Panc1 (cell line): ENCODE measurements around the gene ADGRG3. TPM values are rescaled to one million over a fixed set of nuclear protein-coding genes. Genes with fewer than 3 reads are reported as not detected.

Source experiments
- ATAC-seq: fragments of 200-7000 bp; cut with Tn5 transposase; 2 replicates; pipeline ENCODE4 v1.9.1; 2020; ENCODE audit warnings: mild to moderate bottlenecking, moderate library complexity
- BruUV-seq: library from RNA; stranded (reverse); fragments of 400-500 nt; replicated peaks from 2 replicates; lab custom pipeline; 2021; lab: Mats Ljungman, UMichigan
- CTCF ChIA-PET: fragments of 300-600 bp; sonication (Branson Sonifier 250); formaldehyde crosslinking; loops from one replicate; lab custom pipeline; 2022; ENCODE audit warnings: antibody characterized with exemption; lab: Charles Lee
- POLR2A ChIA-PET: fragments of 300-600 bp; sonication (Branson Sonifier 250); formaldehyde crosslinking; loops from one replicate; lab custom pipeline; 2022; ENCODE audit warnings: antibody characterized with exemption; lab: Charles Lee
- DNase-seq: peaks from one replicate; pipeline ENCODE4 v3.0.0-alpha.2; 2010; ENCODE audit warnings: low read depth, low spot score
- H3K27ac ChIP-seq: 2 replicates; pipeline ENCODE4 v1.5.1; 2011; ENCODE audit warnings: mild to moderate bottlenecking, low read length, inconsistent platforms
- H3K27me3 ChIP-seq: fragments of 200-500 bp; sonication (Bioruptor generic); 2 replicates; pipeline ENCODE4 v1.6.0; 2014; ENCODE audit warnings: low read length, inconsistent platforms; ENCODE audit not compliant: control insufficient read depth, insufficient read depth
- H3K36me3 ChIP-seq: fragments of 200-500 bp; sonication (Bioruptor generic); 2 replicates; pipeline ENCODE4 v1.5.1; 2014; ENCODE audit warnings: inconsistent platforms, mild to moderate bottlenecking, low read length, moderate library complexity; ENCODE audit not compliant: control insufficient read depth, insufficient read depth
- H3K4me1 ChIP-seq: 2 replicates; pipeline ENCODE4 v1.5.1; 2011; ENCODE audit warnings: inconsistent platforms, mild to moderate bottlenecking, low read length, moderate library complexity; ENCODE audit not compliant: control insufficient read depth, insufficient read depth
- H3K4me3 ChIP-seq, 2 experiments: 2 replicates each; pipeline ENCODE4 v1.5.1; 2011 to 2012; ENCODE audit warnings: low read depth in 2 of 2, low read length in 2 of 2, mild to moderate bottlenecking in 2 of 2, inconsistent platforms in 1 of 2, moderate library complexity in 1 of 2
- H3K9me3 ChIP-seq: fragments of 200-500 bp; sonication (Bioruptor generic); 2 replicates; pipeline ENCODE4 v1.5.1; 2014; ENCODE audit warnings: low read depth, mild to moderate bottlenecking, inconsistent platforms, low read length, moderate library complexity; ENCODE audit not compliant: control insufficient read depth, insufficient read depth
- CTCF ChIP-seq: fragments of 450-650 bp; IDR thresholded peaks from 2 replicates; pipeline ENCODE4 v1.5.1; 2017; ENCODE audit warnings: mild to moderate bottlenecking
- POLR2AphosphoS5 ChIP-seq: IDR thresholded peaks from 2 replicates; pipeline ENCODE4 v1.6.1; 2012; ENCODE audit warnings: mild to moderate bottlenecking, low read depth, low read length, moderate library complexity
- SIN3A ChIP-seq: IDR thresholded peaks from 2 replicates; pipeline ENCODE4 v1.6.1; 2012; ENCODE audit warnings: low read depth, mild to moderate bottlenecking, low read length, moderate library complexity, borderline replicate concordance; ENCODE audit not compliant: insufficient read depth
- TCF7L2 ChIP-seq: IDR thresholded peaks from 2 replicates; pipeline ENCODE4 v1.6.1; 2011; ENCODE audit warnings: mild to moderate bottlenecking, low read depth, low read length, inconsistent platforms
- in situ Hi-C: cut with HindIII; loops from 2 replicates; pipeline ENCODE4 v1.10.0; 2016; ENCODE audit warnings: low sequenced_read_pairs, low pct_unique_long_range_greater_than_20kb
- intact Hi-C: fragments of 100-400 bp; cut with micrococcal nuclease; formaldehyde crosslinking; loops from one replicate; pipeline ENCODE4 v1.10.0; 2022; ENCODE audit not compliant: unreplicated experiment
- total RNA-seq: library from RNA; stranded (reverse); gene quantifications from one replicate; pipeline ENCODE4 v1.2.1, GENCODE V29; 2021; ENCODE audit not compliant: unreplicated experiment
- TF ChIP-seq, protein P1 (sequence below), 2 experiments: IDR thresholded peaks; 2 replicates each; pipeline ENCODE4 v1.6.1; 2011 to 2012; ENCODE audit warnings: low read depth in 2 of 2, control low read depth in 1 of 2, low read length in 1 of 2, mild to moderate bottlenecking in 1 of 2, moderate library complexity in 1 of 2; ENCODE audit not compliant: insufficient read depth in 1 of 2

The ADGRG3 gene
- total RNA-seq, 1 experiment from 2014 or later: not detected

GRCh38 chr16:57621521-57622271 lies 46.4 kb upstream of the ADGRG3 start:
- Histone ChIP-seq H3K9me3 (no peaks in the 10 kb centered on the region), H3K4me3 (no peak overlapping the region), H3K27me3 (no peaks in the 10 kb centered on the region), H3K27ac (no peak overlapping the region), H3K36me3 (no peaks in the 10 kb centered on the region), H3K4me1 (peaks cover 14% of the 10 kb centered on the region)
- intact Hi-C loops: no loop called here
- TF ChIP-seq, protein P1, sequence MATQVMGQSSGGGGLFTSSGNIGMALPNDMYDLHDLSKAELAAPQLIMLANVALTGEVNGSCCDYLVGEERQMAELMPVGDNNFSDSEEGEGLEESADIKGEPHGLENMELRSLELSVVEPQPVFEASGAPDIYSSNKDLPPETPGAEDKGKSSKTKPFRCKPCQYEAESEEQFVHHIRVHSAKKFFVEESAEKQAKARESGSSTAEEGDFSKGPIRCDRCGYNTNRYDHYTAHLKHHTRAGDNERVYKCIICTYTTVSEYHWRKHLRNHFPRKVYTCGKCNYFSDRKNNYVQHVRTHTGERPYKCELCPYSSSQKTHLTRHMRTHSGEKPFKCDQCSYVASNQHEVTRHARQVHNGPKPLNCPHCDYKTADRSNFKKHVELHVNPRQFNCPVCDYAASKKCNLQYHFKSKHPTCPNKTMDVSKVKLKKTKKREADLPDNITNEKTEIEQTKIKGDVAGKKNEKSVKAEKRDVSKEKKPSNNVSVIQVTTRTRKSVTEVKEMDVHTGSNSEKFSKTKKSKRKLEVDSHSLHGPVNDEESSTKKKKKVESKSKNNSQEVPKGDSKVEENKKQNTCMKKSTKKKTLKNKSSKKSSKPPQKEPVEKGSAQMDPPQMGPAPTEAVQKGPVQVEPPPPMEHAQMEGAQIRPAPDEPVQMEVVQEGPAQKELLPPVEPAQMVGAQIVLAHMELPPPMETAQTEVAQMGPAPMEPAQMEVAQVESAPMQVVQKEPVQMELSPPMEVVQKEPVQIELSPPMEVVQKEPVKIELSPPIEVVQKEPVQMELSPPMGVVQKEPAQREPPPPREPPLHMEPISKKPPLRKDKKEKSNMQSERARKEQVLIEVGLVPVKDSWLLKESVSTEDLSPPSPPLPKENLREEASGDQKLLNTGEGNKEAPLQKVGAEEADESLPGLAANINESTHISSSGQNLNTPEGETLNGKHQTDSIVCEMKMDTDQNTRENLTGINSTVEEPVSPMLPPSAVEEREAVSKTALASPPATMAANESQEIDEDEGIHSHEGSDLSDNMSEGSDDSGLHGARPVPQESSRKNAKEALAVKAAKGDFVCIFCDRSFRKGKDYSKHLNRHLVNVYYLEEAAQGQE (IDR thresholded peaks at IDR 0.05; ENCODE audit: insufficient read depth in 1 of 2, low read depth in 2 of 2, low read length in 1 of 2): no peak
- TF ChIP-seq CTCF (no peak), POLR2AphosphoS5 (no peak)
- no TSS peak for BruUV-seq
- in situ Hi-C loops: no loop called here
- ChIA-PET POLR2A (no interaction called here), CTCF (interaction anchor here (0.7 kb wide), 1 partner anchor 31 kb away, joined by 6 read pairs; no protein-coding TSS in a partner anchor)
- ATAC-seq (no peak), DNase-seq (no peak)

DNA sequence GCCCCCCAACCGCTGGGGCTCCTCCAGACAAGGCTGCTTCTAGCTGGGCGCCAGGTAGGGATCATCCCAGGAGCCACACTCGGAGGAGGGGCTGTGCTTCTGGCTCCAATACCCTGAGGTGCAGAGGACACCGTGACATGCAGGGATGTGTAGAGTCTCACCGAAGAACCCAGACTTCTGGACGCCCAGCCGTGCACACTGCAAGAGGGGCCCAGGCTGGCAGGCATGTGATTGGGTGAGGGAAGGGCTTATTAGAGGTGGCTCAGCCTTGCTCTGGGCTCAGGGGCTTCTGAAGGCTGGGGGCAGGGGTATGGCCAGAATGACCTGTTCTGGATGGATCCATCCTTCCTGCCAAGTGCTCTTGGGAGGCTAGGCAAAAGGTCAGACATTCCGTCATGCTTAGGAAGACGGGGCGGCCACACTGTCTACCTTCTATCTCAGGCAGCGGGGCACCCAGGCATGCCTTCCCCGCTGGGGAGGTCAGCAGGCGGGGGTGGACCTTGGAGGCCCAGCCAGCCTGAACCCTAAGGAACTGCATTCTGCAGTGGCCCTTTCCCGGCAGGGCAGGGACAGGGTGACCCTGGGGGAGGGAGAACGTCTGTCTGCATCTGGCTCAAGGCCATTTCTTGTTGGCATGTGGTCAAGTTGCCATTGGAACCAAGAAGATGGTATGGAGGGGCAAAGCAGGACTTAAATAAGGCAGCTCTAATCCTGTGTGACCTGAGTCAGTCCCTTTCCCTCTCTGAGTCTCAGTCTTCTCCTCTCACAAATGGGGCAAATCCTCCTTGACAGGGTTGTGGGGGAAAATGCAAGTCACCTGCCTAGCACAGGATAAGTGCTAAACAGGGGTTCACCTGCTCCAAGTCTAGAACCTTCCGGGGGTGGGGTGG lies 45.5 kb upstream of the ADGRG3 start:
- no TSS peak for BruUV-seq
- ATAC-seq (peak; percentile 13), DNase-seq (no peak)
- CTCF ChIA-PET: no interaction called here
- Histone ChIP-seq H3K4me3 (no peak overlapping the region), H3K9me3 (no peaks in the 10 kb centered on the region), H3K27ac (0 out of 2 replicates have a peak overlapping the region, but pooled peaks have one; percentile 4), H3K27me3 (no peaks in the 10 kb centered on the region), H3K36me3 (no peaks in the 10 kb centered on the region), H3K4me1 (peaks cover 16% of the 10 kb centered on the region)
- in situ Hi-C loops: no loop called here
- POLR2A ChIA-PET: no interaction called here
- intact Hi-C loops: no loop called here
- TF ChIP-seq TCF7L2 (no peak), POLR2AphosphoS5 (no peak), SIN3A (no peak)
- TF ChIP-seq, protein P1 (IDR thresholded peaks at IDR 0.05; ENCODE audit: insufficient read depth in 1 of 2, low read depth in 2 of 2, low read length in 1 of 2): no peak
